Gastroesophageal sphincter (tissue), 4 donors: Measurements from ENCODE around the gene RERE. TPM values are rescaled to one million over a fixed set of nuclear protein-coding genes. Genes with fewer than 3 reads are reported as not detected.

Source experiments
- ATAC-seq: fragments of 150-250 bp; one replicate; pipeline ENCODE4 v1.9.1; 2016; ENCODE audit warnings: mild to moderate bottlenecking, moderate library complexity
- H3K27ac ChIP-seq, 4 donors: fragments of 200-600 bp; sonication (generic) in 3 of 4; 1 replicate in 3 of 4; 2 replicates in 1 of 4; pipeline ENCODE4 v1.5.1; 2016 to 2019
- H3K27me3 ChIP-seq: fragments of 200-600 bp; sonication (generic); one replicate; pipeline ENCODE4 v1.5.1; 2019
- H3K36me3 ChIP-seq, 2 donors: fragments of 200-600 bp; sonication (generic); one replicate each; pipeline ENCODE4 v1.5.1; 2019; ENCODE audit warnings: control low read depth in 1 of 2
- H3K4me1 ChIP-seq, 3 donors: fragments of 200-600 bp; sonication (generic); 1 replicate in 2 of 3; 2 replicates in 1 of 3; pipeline ENCODE4 v1.5.1; 2016 to 2019; ENCODE audit warnings: control low read depth in 2 of 3
- H3K4me3 ChIP-seq, 2 donors: fragments of 200-600 bp; sonication (generic); one replicate each; pipeline ENCODE4 v1.5.1; 2019; ENCODE audit warnings: mild to moderate bottlenecking in 1 of 2, moderate library complexity in 1 of 2
- H3K9me3 ChIP-seq, 3 donors: fragments of 200-600 bp; sonication (generic); one replicate each; pipeline ENCODE4 v1.5.1; 2017 to 2019; ENCODE audit warnings: control low read depth in 2 of 3
- CTCF ChIP-seq, 4 experiments: fragments of 200-600 bp in 2 of 4; fragments of 450-650 bp in 2 of 4; sonication (generic) in 1 of 4; IDR thresholded peaks; one replicate each; pipeline ENCODE4 v1.5.1; 2017 to 2019; ENCODE audit warnings: antibody characterized with exemption in 4 of 4, mild to moderate bottlenecking in 2 of 4, moderate library complexity in 2 of 4
- EP300 ChIP-seq: sonication (generic); formaldehyde crosslinking; IDR thresholded peaks from one replicate; pipeline ENCODE4 v1.6.1; 2017; ENCODE audit warnings: antibody characterized with exemption, mild to moderate bottlenecking
- POLR2A ChIP-seq, 2 donors: fragments of 450-650 bp; IDR thresholded peaks; one replicate each; pipeline ENCODE4 v1.6.1; 2017; ENCODE audit warnings: antibody characterized with exemption in 2 of 2, mild to moderate bottlenecking in 2 of 2, moderate library complexity in 1 of 2
- POLR2AphosphoS5 ChIP-seq: sonication (generic); formaldehyde crosslinking; IDR thresholded peaks from one replicate; pipeline ENCODE4 v1.6.1; 2017; ENCODE audit warnings: antibody characterized with exemption
- WGBS, 2 donors: methylation state at CpG; one replicate each; pipeline ENCODE4 v1.1.5; 2018; ENCODE audit warnings: low coverage in 1 of 2; 5-methylcytosine and 5-hydroxymethylcytosine counted together
- total RNA-seq, 4 donors: library from RNA; depleted of rRNA; stranded (reverse); fragments of >200 nt; gene quantifications; one replicate each; pipeline ENCODE4 v1.1.0, GENCODE V29; 2016

The RERE gene
- total RNA-seq, 4 donors from 2014 or later: 112 to 212 (median 139) TPM

DNA sequence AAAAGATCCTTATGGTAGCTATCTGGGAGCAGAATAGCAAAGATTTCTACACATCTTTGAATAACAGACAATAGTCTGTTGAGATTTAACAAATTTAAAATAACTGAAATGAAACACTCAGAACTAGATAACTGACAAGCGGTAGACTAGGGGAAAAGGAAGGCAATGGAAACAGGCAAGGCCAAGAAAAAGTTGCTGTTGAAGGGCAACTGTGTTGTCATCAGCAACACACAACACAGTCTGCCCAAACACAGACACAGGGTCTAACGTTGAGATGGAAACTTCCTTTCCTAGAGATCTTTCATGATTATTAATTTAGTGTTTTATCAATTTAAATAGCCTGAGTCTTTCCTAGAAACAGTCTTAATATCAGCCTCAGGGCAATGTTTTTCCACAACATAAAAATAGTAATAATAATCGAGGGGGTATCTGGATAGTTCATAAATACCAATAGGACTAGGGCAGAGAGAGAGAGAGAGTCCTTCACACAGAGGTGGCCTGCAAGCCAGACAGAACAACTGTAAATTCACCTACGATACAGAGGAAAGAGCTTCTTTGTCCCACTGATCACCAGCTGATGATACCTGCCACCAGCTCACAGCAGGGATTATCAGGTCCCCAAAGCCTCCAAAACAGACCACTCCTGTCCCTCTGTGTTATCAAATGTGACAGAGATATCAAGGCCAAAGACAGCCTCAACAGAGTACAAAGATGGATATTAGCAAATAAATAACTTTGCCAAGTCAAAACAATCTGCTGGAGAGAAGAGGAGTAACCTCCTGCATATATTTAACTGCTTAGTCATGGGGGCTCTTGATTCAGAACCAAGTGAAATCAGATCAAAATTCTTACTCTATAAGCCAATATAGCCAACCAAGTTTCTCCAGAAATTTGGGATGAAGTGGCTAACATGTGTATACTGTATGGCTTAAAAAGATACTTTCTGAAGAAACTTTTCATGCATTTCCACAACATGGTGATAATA, 254.3 kb downstream of the RERE start:
- Histone ChIP-seq H3K36me3 (no peaks in the 10 kb centered on the region), H3K4me1 (peaks cover 3 to 41% (median 7%) of the 10 kb centered on the region in 3 donors), H3K9me3 (no peaks in the 10 kb centered on the region), H3K4me3 (no peak overlapping the region), H3K27me3 (no peaks in the 10 kb centered on the region), H3K27ac (no peak overlapping the region)
- TF ChIP-seq POLR2AphosphoS5: no peak
- TF ChIP-seq CTCF (IDR thresholded peaks at IDR 0.05): no peak
- TF ChIP-seq POLR2A (IDR thresholded peaks at IDR 0.05): no peak
- no peak for TF ChIP-seq EP300
- ATAC-seq: no peak
- 20 to 42% methylated on average over 4 of the region's 4 CpGs for WGBS, 2 donors

GRCh38 chr1:8562222-8562621, 255.2 kb downstream of the RERE start:
- no peaks in the 10 kb centered on the region for H3K36me3 ChIP-seq
- peaks cover 3 to 46% (median 7%) of the 10 kb centered on the region in 3 donors for H3K4me1 ChIP-seq
- H3K4me3 ChIP-seq: no peak overlapping the region
- no peak overlapping the region for H3K27ac ChIP-seq
- no peak for ATAC-seq
- TF ChIP-seq EP300 (no peak), POLR2A (IDR thresholded peaks at IDR 0.05) (no peak), CTCF (IDR thresholded peaks at IDR 0.05) (no peak)
- H3K27me3 ChIP-seq: no peaks in the 10 kb centered on the region
- WGBS, 2 donors: 100% methylated on average over 2 of the region's 2 CpGs
- no peaks in the 10 kb centered on the region for H3K9me3 ChIP-seq

DNA sequence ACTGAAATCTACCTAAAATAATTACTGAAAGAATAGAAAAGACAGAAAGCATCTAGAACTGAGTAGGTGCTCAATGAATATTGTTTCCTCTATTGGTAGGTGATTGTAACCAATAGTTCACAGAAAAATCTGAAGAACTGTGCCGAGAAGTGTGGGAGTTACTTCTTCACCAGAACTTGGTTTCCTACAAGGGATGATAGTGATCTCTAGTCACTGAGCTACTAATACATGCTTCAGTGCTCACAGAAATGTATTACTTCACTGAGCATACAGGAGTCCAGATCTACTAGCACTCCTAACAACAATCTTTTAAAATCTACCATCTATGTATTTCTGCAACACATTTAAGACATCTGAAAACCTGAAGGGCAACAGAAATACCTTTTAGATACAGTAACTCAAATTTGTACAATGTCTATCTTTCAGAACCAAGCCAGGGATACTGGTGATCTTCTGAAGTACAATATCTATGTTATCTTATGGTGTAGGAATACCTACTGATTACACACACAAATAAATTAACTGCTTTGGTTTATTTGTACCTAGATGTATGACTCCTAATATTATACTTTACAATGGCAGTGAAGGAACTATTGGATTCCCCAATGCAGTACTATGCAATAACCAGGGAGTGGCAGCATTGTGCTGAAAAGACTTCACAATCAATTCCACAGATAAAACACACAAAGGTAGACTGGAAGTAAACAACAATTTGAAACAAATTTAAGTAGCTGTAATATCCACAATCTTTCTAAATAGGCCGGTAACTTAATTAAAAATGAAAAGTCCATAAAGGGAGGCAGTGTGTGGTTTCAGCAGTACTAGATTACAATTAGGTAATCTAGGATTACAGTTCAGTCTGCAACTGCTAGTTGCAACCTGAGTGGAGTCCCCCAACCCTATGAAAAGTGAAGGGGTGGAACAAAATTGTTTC, 256.6 kb downstream of the RERE start:
- Histone ChIP-seq H3K4me1 (peaks cover 3 to 46% (median 7%) of the 10 kb centered on the region in 3 donors), H3K9me3 (no peaks in the 10 kb centered on the region), H3K36me3 (peaks cover 0 to 6% of the 10 kb centered on the region in 2 donors), H3K27me3 (no peaks in the 10 kb centered on the region), H3K27ac (no peak overlapping the region), H3K4me3 (no peak overlapping the region)
- TF ChIP-seq EP300 (no peak), CTCF (IDR thresholded peaks at IDR 0.05) (peak; percentile 90 to 95 (median 90)), POLR2AphosphoS5 (no peak), POLR2A (IDR thresholded peaks at IDR 0.05) (no peak)
- ATAC-seq: no peak
- WGBS, 2 donors: 0 to 38% methylated on average over 1 to 2 of the region's 2 CpGs

- Histone ChIP-seq H3K4me1 (peaks cover 3 to 51% (median 7%) of the 10 kb centered on the region in 3 donors), H3K36me3 (peaks cover 0 to 12% of the 10 kb centered on the region in 2 donors), H3K4me3 (no peak overlapping the region), H3K9me3 (no peaks in the 10 kb centered on the region), H3K27ac (no peak overlapping the region), H3K27me3 (no peaks in the 10 kb centered on the region)
- 75 to 80% methylated on average over 2 to 4 of the region's 4 CpGs for WGBS, 2 donors
- ATAC-seq: no peak
- TF ChIP-seq EP300 (no peak), POLR2AphosphoS5 (no peak), CTCF (IDR thresholded peaks at IDR 0.05) (no peak), POLR2A (IDR thresholded peaks at IDR 0.05) (no peak)
Observed at GRCh38 chr1:8560035-8560434, 257.4 kb downstream of the RERE start.
